NB4 (cell line): ENCODE data around the gene KRTAP10-4.

Source experiments
- CTCF ChIP-seq: IDR thresholded peaks from one replicate; pipeline ENCODE4 v1.5.1; 2012; ENCODE audit warnings: low read depth, low read length
- POLR2A ChIP-seq: IDR thresholded peaks from 2 replicates; pipeline ENCODE4 v1.6.1; 2011; ENCODE audit warnings: mild to moderate bottlenecking; ENCODE audit not compliant: insufficient read length; ENCODE audit errors: extremely low read depth
- TF ChIP-seq, protein P1 (sequence below): IDR thresholded peaks from 2 replicates; pipeline ENCODE4 v1.6.1; 2011; ENCODE audit warnings: low read depth, low read length

GRCh38 chr21:44602463-44602850 lies 28.9 kb downstream of the KRTAP10-4 start:
- no peak for TF ChIP-seq CTCF
- no peak for TF ChIP-seq POLR2A
- TF ChIP-seq, protein P1, sequence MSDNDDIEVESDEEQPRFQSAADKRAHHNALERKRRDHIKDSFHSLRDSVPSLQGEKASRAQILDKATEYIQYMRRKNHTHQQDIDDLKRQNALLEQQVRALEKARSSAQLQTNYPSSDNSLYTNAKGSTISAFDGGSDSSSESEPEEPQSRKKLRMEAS, result no peak
